Mesenchymal stem cell (in vitro differentiated cells and primary cell): ENCODE measurements around the gene KCTD12.

ENCODE experiments used
- DNase-seq: peaks from one replicate; pipeline ENCODE4 v3.0.0-alpha.2; 2013
- H2AFZ ChIP-seq: one replicate; pipeline ENCODE4 v1.6.1; 2013; ENCODE audit warnings: low read depth, mild to moderate bottlenecking, control low read depth, inconsistent platforms, low read length, moderate library complexity
- H2AK5ac ChIP-seq: 2 replicates; pipeline ENCODE4 v1.6.1; 2013; ENCODE audit warnings: low read length, moderate library complexity, mild to moderate bottlenecking, inconsistent platforms; ENCODE audit not compliant: severe bottlenecking
- H2BK120ac ChIP-seq: one replicate; pipeline ENCODE4 v1.6.1; 2013; ENCODE audit warnings: low read depth, mild to moderate bottlenecking, inconsistent platforms, low read length, moderate library complexity
- H2BK12ac ChIP-seq, 2 experiments: one replicate each; pipeline ENCODE4 v1.6.1; 2013; ENCODE audit warnings: inconsistent platforms in 2 of 2, low read length in 2 of 2, mild to moderate bottlenecking in 2 of 2, moderate library complexity in 2 of 2, control low read depth in 1 of 2
- H2BK15ac ChIP-seq: one replicate; pipeline ENCODE4 v1.6.1; 2013; ENCODE audit warnings: mild to moderate bottlenecking, low read depth, inconsistent platforms; ENCODE audit not compliant: poor library complexity, severe bottlenecking
- H2BK5ac ChIP-seq: 2 replicates; pipeline ENCODE4 v1.6.1; 2013; ENCODE audit warnings: low read depth, mild to moderate bottlenecking, low read length, control low read depth, inconsistent platforms; ENCODE audit not compliant: poor library complexity, severe bottlenecking
- H3K14ac ChIP-seq, 2 experiments: one replicate each; pipeline ENCODE4 v1.6.1; 2013; ENCODE audit warnings: inconsistent platforms in 2 of 2, low read length in 2 of 2, control low read depth in 1 of 2, mild to moderate bottlenecking in 1 of 2, moderate library complexity in 1 of 2
- H3K18ac ChIP-seq, 2 experiments: one replicate each; pipeline ENCODE4 v1.6.1; 2013; ENCODE audit warnings: inconsistent platforms in 2 of 2, low read length in 2 of 2, control low read depth in 1 of 2, low read depth in 1 of 2, mild to moderate bottlenecking in 1 of 2
- H3K23ac ChIP-seq, 2 experiments: one replicate each; pipeline ENCODE4 v1.6.1; 2013; ENCODE audit warnings: inconsistent platforms in 2 of 2, low read length in 2 of 2, mild to moderate bottlenecking in 2 of 2, moderate library complexity in 2 of 2, control low read depth in 1 of 2
- H3K27ac ChIP-seq: 2 replicates; pipeline ENCODE4 v1.5.1; 2013; ENCODE audit warnings: mild to moderate bottlenecking, moderate library complexity, low read length, control low read depth, inconsistent platforms; ENCODE audit not compliant: poor library complexity, severe bottlenecking
- H3K27me3 ChIP-seq, 2 experiments: 2 replicates each; pipeline versions ENCODE4 v1.6.1 to v1.7.0; 2013; ENCODE audit warnings: low read length in 2 of 2, mild to moderate bottlenecking in 2 of 2, moderate library complexity in 2 of 2, control low read depth in 1 of 2, inconsistent platforms in 1 of 2; ENCODE audit not compliant: control insufficient read depth in 1 of 2, insufficient read depth in 1 of 2
- H3K36me3 ChIP-seq, 2 experiments: 2 replicates each; pipeline versions ENCODE4 v1.6.1 to v1.7.0; 2013; ENCODE audit warnings: low read length in 2 of 2, control low read depth in 1 of 2, inconsistent platforms in 1 of 2, low read depth in 1 of 2, mild to moderate bottlenecking in 1 of 2; ENCODE audit not compliant: insufficient read depth in 2 of 2, control insufficient read depth in 1 of 2
- H3K4ac ChIP-seq, 2 experiments: one replicate each; pipeline ENCODE4 v1.6.1; 2013; ENCODE audit warnings: inconsistent platforms in 2 of 2, low read length in 2 of 2, mild to moderate bottlenecking in 2 of 2, moderate library complexity in 2 of 2, control low read depth in 1 of 2, low read depth in 1 of 2
- H3K4me1 ChIP-seq: 2 replicates; pipeline ENCODE4 v1.6.1; 2013; ENCODE audit warnings: low read depth, low read length, control low read depth; ENCODE audit not compliant: control insufficient read depth, insufficient read depth
- H3K4me2 ChIP-seq: 2 replicates; pipeline ENCODE4 v1.6.1; 2013; ENCODE audit warnings: low read length, mild to moderate bottlenecking, inconsistent platforms; ENCODE audit not compliant: poor library complexity, severe bottlenecking
- H3K4me3 ChIP-seq, 2 experiments: 2 replicates each; pipeline versions ENCODE4 v1.5.1 to v1.7.0; 2013; ENCODE audit warnings: low read length in 2 of 2, mild to moderate bottlenecking in 2 of 2, control low read depth in 1 of 2, low read depth in 1 of 2; ENCODE audit not compliant: insufficient read depth in 1 of 2
- H3K79me1 ChIP-seq: replicated peaks from 2 replicates; pipeline ENCODE4 v1.6.1; 2013; ENCODE audit warnings: mild to moderate bottlenecking, control low read depth, low read length, inconsistent platforms; ENCODE audit not compliant: poor library complexity, severe bottlenecking
- H3K9ac ChIP-seq: 2 replicates; pipeline ENCODE4 v1.7.0; 2013; ENCODE audit warnings: mild to moderate bottlenecking, low read length, moderate library complexity
- H3K9me3 ChIP-seq: 2 replicates; pipeline ENCODE4 v1.7.0; 2013; ENCODE audit warnings: mild to moderate bottlenecking, low read length; ENCODE audit not compliant: control insufficient read depth
- H4K8ac ChIP-seq: one replicate; pipeline ENCODE4 v1.6.1; 2013; ENCODE audit warnings: inconsistent platforms, mild to moderate bottlenecking, low read length, moderate library complexity
- H4K91ac ChIP-seq: one replicate; pipeline ENCODE4 v1.6.1; 2013; ENCODE audit warnings: mild to moderate bottlenecking, low read length, inconsistent platforms
- WGBS: methylation state at CpG from one replicate; pipeline ENCODE4 v1.1.7; 2013; ENCODE audit warnings: mixed read lengths; 5-methylcytosine and 5-hydroxymethylcytosine counted together

KCTD12 gene

GRCh38 chr13:76833441-76833954 is 52.7 kb downstream of the KCTD12 start:
- no peak overlapping the region for H3K23ac ChIP-seq
- H3K4me1 ChIP-seq = peaks cover 9% of the 10 kb centered on the region
- no peaks in the 10 kb centered on the region for H3K79me1 ChIP-seq
- no peak for DNase-seq
- H2AFZ ChIP-seq = no peak overlapping the region
- H3K4ac ChIP-seq = no peak overlapping the region
- H3K18ac ChIP-seq = no peak overlapping the region
- no peak overlapping the region for H4K8ac ChIP-seq
- H2BK15ac ChIP-seq = no peak overlapping the region
- H3K27me3 ChIP-seq = no peaks in the 10 kb centered on the region
- H3K4me2 ChIP-seq = no peak overlapping the region
- H2BK5ac ChIP-seq = no peak overlapping the region
- no peak overlapping the region for H2BK120ac ChIP-seq
- no peak overlapping the region for H2AK5ac ChIP-seq
- no peaks in the 10 kb centered on the region for H3K36me3 ChIP-seq
- no peak overlapping the region for H3K14ac ChIP-seq
- WGBS = 97% methylated on average over 6 of the region's 8 CpGs
- no peaks in the 10 kb centered on the region for H3K9me3 ChIP-seq
- H4K91ac ChIP-seq = no peak overlapping the region
- no peak overlapping the region for H2BK12ac ChIP-seq
- no peak overlapping the region for H3K4me3 ChIP-seq
- H3K27ac ChIP-seq = no peak overlapping the region
- H3K9ac ChIP-seq = no peak overlapping the region

GRCh38 chr13:76832258-76832988 is 53.8 kb downstream of the KCTD12 start:
- Histone ChIP-seq H3K14ac (no peak overlapping the region), H3K27me3 (no peaks in the 10 kb centered on the region), H3K9ac (no peak overlapping the region), H3K23ac (no peak overlapping the region), H3K36me3 (no peaks in the 10 kb centered on the region), H2AK5ac (no peak overlapping the region), H3K4me2 (no peak overlapping the region), H2BK120ac (no peak overlapping the region), H3K18ac (no peak overlapping the region), H2BK15ac (no peak overlapping the region), H2BK5ac (no peak overlapping the region), H3K4me1 (peaks cover 10% of the 10 kb centered on the region), H3K9me3 (no peaks in the 10 kb centered on the region), H2AFZ (no peak overlapping the region), H2BK12ac (no peak overlapping the region), H4K91ac (no peak overlapping the region), H3K27ac (no peak overlapping the region), H3K79me1 (no peaks in the 10 kb centered on the region), H3K4ac (no peak overlapping the region), H4K8ac (no peak overlapping the region), H3K4me3 (no peak overlapping the region)
- no peak for DNase-seq
- 87% methylated on average over 7 of the region's 7 CpGs for WGBS

- Histone ChIP-seq H2AFZ (no peak overlapping the region), H3K14ac (no peak overlapping the region), H3K27ac (no peak overlapping the region), H3K9me3 (no peaks in the 10 kb centered on the region), H3K18ac (no peak overlapping the region), H2AK5ac (no peak overlapping the region), H3K4me3 (no peak overlapping the region), H3K79me1 (no peaks in the 10 kb centered on the region), H2BK12ac (no peak overlapping the region), H3K4me1 (peaks cover 7% of the 10 kb centered on the region), H4K91ac (no peak overlapping the region), H3K27me3 (no peaks in the 10 kb centered on the region), H3K23ac (no peak overlapping the region), H3K4me2 (no peak overlapping the region), H2BK120ac (no peak overlapping the region), H2BK5ac (no peak overlapping the region), H2BK15ac (no peak overlapping the region), H4K8ac (no peak overlapping the region), H3K9ac (no peak overlapping the region), H3K4ac (no peak overlapping the region), H3K36me3 (no peaks in the 10 kb centered on the region)
- no peak for DNase-seq
- WGBS = 98% methylated on average over 10 of the region's 10 CpGs
Measured at GRCh38 chr13:76830805-76831204, 55.4 kb downstream of the KCTD12 start.
